ENCODE results near the gene MAP1A. TPM values are rescaled to one million over a fixed set of nuclear protein-coding genes. Genes with fewer than 3 reads are reported as not detected.

The MAP1A gene
- total and polyA plus RNA-seq, 2 donors (not counting 1 experiment from before 2014, with no cell fraction given) = 0.03 to 0.07 TPM

GRCh38 chr15:43521419-43521818 lies 4.0 kb downstream of the MAP1A start:
- CTCF ChIA-PET = no interaction called here

GRCh38 chr15:43522247-43522646 lies 4.8 kb downstream of the MAP1A start:
- Histone ChIP-seq H3K27ac (ENCODE audit: low read length in 2 of 2) (no peak overlapping the region), H3K36me3 (replicated peaks in 1 of 2; ENCODE audit: control extremely low read depth in 1 of 2, control insufficient read depth in 1 of 2, extremely low read depth in 1 of 2, insufficient read depth in 2 of 2, low read length in 1 of 2) (no peaks in the 10 kb centered on the region), H3K27me3 (replicated peaks in 1 of 4; ENCODE audit: control extremely low read depth in 1 of 4, control insufficient read depth in 3 of 4, insufficient read depth in 4 of 4, low read length in 3 of 4) (peaks cover 0 to 23% (median 10%) of the 10 kb centered on the region in 4 experiments), H3K9ac (ENCODE audit: low read length) (no peak overlapping the region), H3K79me2 (ENCODE audit: control insufficient read depth, insufficient read depth, low read length) (no peaks in the 10 kb centered on the region), H3K4me1 (ENCODE audit: control insufficient read depth in 2 of 2, insufficient read depth in 2 of 2, low read length in 2 of 2) (peaks cover 15 to 18% of the 10 kb centered on the region in 2 donors), H3K9me3 (ENCODE audit: control extremely low read depth in 1 of 3, control insufficient read depth in 2 of 3, insufficient read depth in 1 of 3, low read length in 2 of 3) (peaks cover 0 to 4% (median 0%) of the 10 kb centered on the region in 3 donors), H2AFZ (ENCODE audit: insufficient read depth, low read depth, low read length, poor library complexity, severe bottlenecking) (no peak overlapping the region), H3K4me2 (replicated peaks; ENCODE audit: low read depth, low read length, poor library complexity, severe bottlenecking) (no peak overlapping the region), H3K4me3 (ENCODE audit: control extremely low read depth in 1 of 5, extremely low read depth in 1 of 5, insufficient read depth in 1 of 5, low read depth in 2 of 5, low read length in 4 of 5) (no peak overlapping the region), H4K20me1 (ENCODE audit: control insufficient read depth, insufficient read depth, low read length, poor library complexity, severe bottlenecking) (no peaks in the 10 kb centered on the region)
- Mint-ChIP-seq H3K27me3 (peaks cover 25% of the 10 kb centered on the region), H3K9me3 (ENCODE audit: insufficient read depth) (no peaks in the 10 kb centered on the region), H3K4me1 (peaks cover 21% of the 10 kb centered on the region), H3K27ac (no peak overlapping the region), H3K4me3 (no peak overlapping the region)
- TF ChIP-seq CTCF (IDR thresholded peaks at IDR 0.05) = no peak
- no peak for TF ChIP-seq EZH2 (IDR thresholded peaks at IDR 0.05; ENCODE audit: borderline replicate concordance, insufficient read depth, low read depth, low read length, poor library complexity, severe bottlenecking)
- WGBS (ENCODE audit: insufficient coverage) = 92% methylated on average over 9 of the region's 9 CpGs
- ChIA-PET CTCF (interaction anchor here (2.1 kb wide), 1 partner anchor 8 kb away, joined by 9 read pairs; no protein-coding TSS in a partner anchor), POLR2A (interaction anchor here (0.7 kb wide), 1 partner anchor 725 kb away, joined by 8 read pairs; no protein-coding TSS in a partner anchor)
- ATAC-seq (ENCODE audit: low read depth) (no peak), DNase-seq (no peak)
- intact Hi-C loops (cut with micrococcal nuclease) = no loop called here

More at GRCh38 chr15:43521419-43521818, 4.0 kb downstream of the MAP1A start:
- Histone ChIP-seq H3K27ac (ENCODE audit: low read length in 2 of 2) (no peak overlapping the region), H3K79me2 (ENCODE audit: control insufficient read depth, insufficient read depth, low read length) (no peaks in the 10 kb centered on the region), H3K4me1 (ENCODE audit: control insufficient read depth in 2 of 2, insufficient read depth in 2 of 2, low read length in 2 of 2) (peaks cover 21% of the 10 kb centered on the region in 2 donors), H3K27me3 (replicated peaks in 1 of 4; ENCODE audit: control extremely low read depth in 1 of 4, control insufficient read depth in 3 of 4, insufficient read depth in 4 of 4, low read length in 3 of 4) (peaks cover 0 to 30% (median 17%) of the 10 kb centered on the region in 4 experiments), H3K4me2 (replicated peaks; ENCODE audit: low read depth, low read length, poor library complexity, severe bottlenecking) (no peak overlapping the region), H4K20me1 (ENCODE audit: control insufficient read depth, insufficient read depth, low read length, poor library complexity, severe bottlenecking) (no peaks in the 10 kb centered on the region), H3K36me3 (replicated peaks in 1 of 2; ENCODE audit: control extremely low read depth in 1 of 2, control insufficient read depth in 1 of 2, extremely low read depth in 1 of 2, insufficient read depth in 2 of 2, low read length in 1 of 2) (no peaks in the 10 kb centered on the region), H3K4me3 (ENCODE audit: control extremely low read depth in 1 of 5, extremely low read depth in 1 of 5, insufficient read depth in 1 of 5, low read depth in 2 of 5, low read length in 4 of 5) (no peak overlapping the region), H2AFZ (ENCODE audit: insufficient read depth, low read depth, low read length, poor library complexity, severe bottlenecking) (no peak overlapping the region), H3K9ac (ENCODE audit: low read length) (no peak overlapping the region), H3K9me3 (ENCODE audit: control extremely low read depth in 1 of 3, control insufficient read depth in 2 of 3, insufficient read depth in 1 of 3, low read length in 2 of 3) (peaks cover 0 to 4% (median 0%) of the 10 kb centered on the region in 3 donors)
- POLR2A ChIA-PET = no interaction called here
- Mint-ChIP-seq H3K9me3 (ENCODE audit: insufficient read depth) (no peaks in the 10 kb centered on the region), H3K27me3 (peaks cover 32% of the 10 kb centered on the region), H3K4me1 (peaks cover 22% of the 10 kb centered on the region), H3K4me3 (no peak overlapping the region), H3K27ac (no peak overlapping the region)
- no peak for TF ChIP-seq EZH2 (IDR thresholded peaks at IDR 0.05; ENCODE audit: borderline replicate concordance, insufficient read depth, low read depth, low read length, poor library complexity, severe bottlenecking)
- no peak for TF ChIP-seq CTCF (IDR thresholded peaks at IDR 0.05)
- DNase-seq (no peak), ATAC-seq (ENCODE audit: low read depth) (no peak)
- WGBS (ENCODE audit: insufficient coverage) = 98% methylated on average over 11 of the region's 11 CpGs
- intact Hi-C loops (cut with micrococcal nuclease) = no loop called here

Measured in B cell (primary cell).